H1 (cell line): ENCODE results near the gene PIEZO1. TPM values are rescaled to one million over a fixed set of nuclear protein-coding genes. Genes with fewer than 3 reads are reported as not detected.

Source experiments
- NANOG ChIP-seq: IDR thresholded peaks from 2 replicates; pipeline ENCODE4 v1.6.1; 2011; ENCODE audit warnings: low read length, low read depth, mild to moderate bottlenecking, inconsistent platforms; ENCODE audit not compliant: insufficient read depth, poor library complexity, severe bottlenecking
- SP1 ChIP-seq: IDR thresholded peaks from 2 replicates; pipeline ENCODE4 v1.6.1; 2011; ENCODE audit warnings: low read depth, low read length
- SP2 ChIP-seq: IDR thresholded peaks from 2 replicates; pipeline ENCODE4 v1.6.1; 2012; ENCODE audit warnings: mild to moderate bottlenecking, low read length, inconsistent platforms
- polyA plus RNA-seq, 7 experiments: library from polyadenylated mRNA; depleted of rRNA in 3 of 7; stranded (reverse) in 5 of 7; unstranded in 2 of 7; fragments of >200 nt in 5 of 7; fragments of 200-250 nt in 2 of 7; gene quantifications; 1 replicate in 5 of 7; 2 replicates in 1 of 7; 4 replicates in 1 of 7; pipeline versions ENCODE4 v1.2.1 to v1.2.3, GENCODE V29; 2011 to 2013; ENCODE audit warnings: missing spikeins in 2 of 7, mixed read lengths in 2 of 7
- total RNA-seq: library from RNA; stranded (reverse); fragmentation: NEBNext Ultra II Directional; extraction: Animal tissue kit (Norgen Biotek cat#: 25700); gene quantifications from 2 replicates; pipeline ENCODE4 v1.2.1, GENCODE V29; 2021
- TF ChIP-seq, protein P1 (sequence below): fragments of 300-600 bp; sonication (generic); IDR thresholded peaks from 2 replicates; pipeline ENCODE4 v1.7.1; 2012; ENCODE audit warnings: low read length, moderate library complexity, mild to moderate bottlenecking, inconsistent platforms; ENCODE audit not compliant: insufficient replicate concordance

The PIEZO1 gene
- total and polyA plus RNA-seq, 2 of the 8 experiments (the other 6 are each of a cell fraction or from before 2014, with no cell fraction given), result 42.3 to 67.5 TPM

DNA sequence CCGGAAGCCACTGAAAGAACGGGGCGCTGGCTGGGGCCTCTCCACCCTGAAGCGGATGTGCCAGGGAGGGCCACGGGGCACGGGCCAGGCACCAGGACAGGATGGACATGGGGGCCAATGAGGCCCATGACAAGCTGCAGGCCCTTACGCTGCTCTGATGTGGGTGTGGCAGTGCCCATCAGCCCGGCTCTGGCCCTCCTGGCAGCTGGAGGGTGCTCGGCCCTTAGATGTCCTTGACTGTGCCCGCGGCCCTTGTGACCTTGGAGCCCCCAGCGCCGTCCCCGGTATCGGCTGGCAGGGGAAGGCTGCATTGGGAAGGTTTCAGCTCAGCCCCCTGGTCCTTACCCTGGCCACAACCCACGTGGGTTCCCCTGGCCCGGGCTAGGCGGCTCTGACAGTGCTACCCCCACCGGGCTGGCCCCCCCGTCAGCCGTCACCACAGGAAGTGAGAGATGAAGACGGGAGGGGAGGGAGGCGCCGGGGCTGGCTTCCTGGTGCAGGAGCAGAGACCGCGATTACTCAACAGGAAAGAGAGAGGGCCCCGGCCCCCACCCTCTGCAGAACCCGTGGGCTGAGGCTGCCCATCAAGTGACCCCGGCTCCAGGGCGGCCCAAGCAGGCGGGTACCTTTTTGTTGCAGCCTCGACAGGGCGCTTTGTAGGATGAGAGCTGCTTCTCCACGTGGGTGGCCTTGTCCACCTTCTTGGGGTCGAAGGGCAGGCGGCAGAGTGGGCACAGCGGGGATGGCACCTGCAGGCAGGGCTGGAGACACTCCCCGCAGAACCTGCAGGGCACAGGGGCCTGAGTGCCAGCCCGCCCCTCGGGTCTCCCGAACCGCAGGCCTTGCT, 84.2 kb downstream of the PIEZO1 start (continued):
- TF ChIP-seq, protein P1, sequence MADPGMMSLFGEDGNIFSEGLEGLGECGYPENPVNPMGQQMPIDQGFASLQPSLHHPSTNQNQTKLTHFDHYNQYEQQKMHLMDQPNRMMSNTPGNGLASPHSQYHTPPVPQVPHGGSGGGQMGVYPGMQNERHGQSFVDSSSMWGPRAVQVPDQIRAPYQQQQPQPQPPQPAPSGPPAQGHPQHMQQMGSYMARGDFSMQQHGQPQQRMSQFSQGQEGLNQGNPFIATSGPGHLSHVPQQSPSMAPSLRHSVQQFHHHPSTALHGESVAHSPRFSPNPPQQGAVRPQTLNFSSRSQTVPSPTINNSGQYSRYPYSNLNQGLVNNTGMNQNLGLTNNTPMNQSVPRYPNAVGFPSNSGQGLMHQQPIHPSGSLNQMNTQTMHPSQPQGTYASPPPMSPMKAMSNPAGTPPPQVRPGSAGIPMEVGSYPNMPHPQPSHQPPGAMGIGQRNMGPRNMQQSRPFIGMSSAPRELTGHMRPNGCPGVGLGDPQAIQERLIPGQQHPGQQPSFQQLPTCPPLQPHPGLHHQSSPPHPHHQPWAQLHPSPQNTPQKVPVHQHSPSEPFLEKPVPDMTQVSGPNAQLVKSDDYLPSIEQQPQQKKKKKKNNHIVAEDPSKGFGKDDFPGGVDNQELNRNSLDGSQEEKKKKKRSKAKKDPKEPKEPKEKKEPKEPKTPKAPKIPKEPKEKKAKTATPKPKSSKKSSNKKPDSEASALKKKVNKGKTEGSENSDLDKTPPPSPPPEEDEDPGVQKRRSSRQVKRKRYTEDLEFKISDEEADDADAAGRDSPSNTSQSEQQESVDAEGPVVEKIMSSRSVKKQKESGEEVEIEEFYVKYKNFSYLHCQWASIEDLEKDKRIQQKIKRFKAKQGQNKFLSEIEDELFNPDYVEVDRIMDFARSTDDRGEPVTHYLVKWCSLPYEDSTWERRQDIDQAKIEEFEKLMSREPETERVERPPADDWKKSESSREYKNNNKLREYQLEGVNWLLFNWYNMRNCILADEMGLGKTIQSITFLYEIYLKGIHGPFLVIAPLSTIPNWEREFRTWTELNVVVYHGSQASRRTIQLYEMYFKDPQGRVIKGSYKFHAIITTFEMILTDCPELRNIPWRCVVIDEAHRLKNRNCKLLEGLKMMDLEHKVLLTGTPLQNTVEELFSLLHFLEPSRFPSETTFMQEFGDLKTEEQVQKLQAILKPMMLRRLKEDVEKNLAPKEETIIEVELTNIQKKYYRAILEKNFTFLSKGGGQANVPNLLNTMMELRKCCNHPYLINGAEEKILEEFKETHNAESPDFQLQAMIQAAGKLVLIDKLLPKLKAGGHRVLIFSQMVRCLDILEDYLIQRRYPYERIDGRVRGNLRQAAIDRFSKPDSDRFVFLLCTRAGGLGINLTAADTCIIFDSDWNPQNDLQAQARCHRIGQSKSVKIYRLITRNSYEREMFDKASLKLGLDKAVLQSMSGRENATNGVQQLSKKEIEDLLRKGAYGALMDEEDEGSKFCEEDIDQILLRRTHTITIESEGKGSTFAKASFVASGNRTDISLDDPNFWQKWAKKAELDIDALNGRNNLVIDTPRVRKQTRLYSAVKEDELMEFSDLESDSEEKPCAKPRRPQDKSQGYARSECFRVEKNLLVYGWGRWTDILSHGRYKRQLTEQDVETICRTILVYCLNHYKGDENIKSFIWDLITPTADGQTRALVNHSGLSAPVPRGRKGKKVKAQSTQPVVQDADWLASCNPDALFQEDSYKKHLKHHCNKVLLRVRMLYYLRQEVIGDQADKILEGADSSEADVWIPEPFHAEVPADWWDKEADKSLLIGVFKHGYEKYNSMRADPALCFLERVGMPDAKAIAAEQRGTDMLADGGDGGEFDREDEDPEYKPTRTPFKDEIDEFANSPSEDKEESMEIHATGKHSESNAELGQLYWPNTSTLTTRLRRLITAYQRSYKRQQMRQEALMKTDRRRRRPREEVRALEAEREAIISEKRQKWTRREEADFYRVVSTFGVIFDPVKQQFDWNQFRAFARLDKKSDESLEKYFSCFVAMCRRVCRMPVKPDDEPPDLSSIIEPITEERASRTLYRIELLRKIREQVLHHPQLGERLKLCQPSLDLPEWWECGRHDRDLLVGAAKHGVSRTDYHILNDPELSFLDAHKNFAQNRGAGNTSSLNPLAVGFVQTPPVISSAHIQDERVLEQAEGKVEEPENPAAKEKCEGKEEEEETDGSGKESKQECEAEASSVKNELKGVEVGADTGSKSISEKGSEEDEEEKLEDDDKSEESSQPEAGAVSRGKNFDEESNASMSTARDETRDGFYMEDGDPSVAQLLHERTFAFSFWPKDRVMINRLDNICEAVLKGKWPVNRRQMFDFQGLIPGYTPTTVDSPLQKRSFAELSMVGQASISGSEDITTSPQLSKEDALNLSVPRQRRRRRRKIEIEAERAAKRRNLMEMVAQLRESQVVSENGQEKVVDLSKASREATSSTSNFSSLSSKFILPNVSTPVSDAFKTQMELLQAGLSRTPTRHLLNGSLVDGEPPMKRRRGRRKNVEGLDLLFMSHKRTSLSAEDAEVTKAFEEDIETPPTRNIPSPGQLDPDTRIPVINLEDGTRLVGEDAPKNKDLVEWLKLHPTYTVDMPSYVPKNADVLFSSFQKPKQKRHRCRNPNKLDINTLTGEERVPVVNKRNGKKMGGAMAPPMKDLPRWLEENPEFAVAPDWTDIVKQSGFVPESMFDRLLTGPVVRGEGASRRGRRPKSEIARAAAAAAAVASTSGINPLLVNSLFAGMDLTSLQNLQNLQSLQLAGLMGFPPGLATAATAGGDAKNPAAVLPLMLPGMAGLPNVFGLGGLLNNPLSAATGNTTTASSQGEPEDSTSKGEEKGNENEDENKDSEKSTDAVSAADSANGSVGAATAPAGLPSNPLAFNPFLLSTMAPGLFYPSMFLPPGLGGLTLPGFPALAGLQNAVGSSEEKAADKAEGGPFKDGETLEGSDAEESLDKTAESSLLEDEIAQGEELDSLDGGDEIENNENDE, result no peak
- no peak for TF ChIP-seq NANOG
- no peak for TF ChIP-seq SP2
- TF ChIP-seq SP1, result no peak
